ENCODE data around the gene FARP1.
"Not testable (repeated sequence)": the region's sequence is repeated elsewhere in the genome, so short reads cannot be mapped to it uniquely, and the experiment has no call there.

FARP1 gene

GRCh38 chr13:98267080-98267912 is 124.4 kb downstream of the FARP1 start:
- no peak for DNase-seq

- DNase-seq = no peak
Measured at GRCh38 chr13:98269386-98269785, 126.5 kb downstream of the FARP1 start.

DNA sequence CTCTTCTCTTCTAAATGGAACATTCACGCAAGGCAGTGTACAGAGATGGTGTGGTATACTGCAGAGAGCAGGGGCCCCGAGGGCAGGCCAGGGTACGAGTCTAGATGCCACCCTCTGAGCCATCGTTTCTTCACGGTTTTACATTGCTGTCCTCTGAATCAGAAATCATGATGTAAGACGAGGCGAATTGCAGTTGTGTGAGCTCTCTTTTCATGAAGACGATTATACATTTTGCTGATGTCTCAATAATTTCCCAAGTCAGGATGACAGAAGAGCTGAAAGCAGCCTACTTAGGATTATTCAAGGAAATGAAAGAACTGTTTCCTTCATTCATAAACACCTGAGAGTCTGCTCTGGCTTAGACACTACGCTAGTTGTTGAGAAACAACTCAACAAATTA is 127.9 kb downstream of the FARP1 start:
- no peak for DNase-seq

- DNase-seq = not testable (repeated sequence)
Measured at GRCh38 chr13:98271646-98272045, 128.8 kb downstream of the FARP1 start.

DNA sequence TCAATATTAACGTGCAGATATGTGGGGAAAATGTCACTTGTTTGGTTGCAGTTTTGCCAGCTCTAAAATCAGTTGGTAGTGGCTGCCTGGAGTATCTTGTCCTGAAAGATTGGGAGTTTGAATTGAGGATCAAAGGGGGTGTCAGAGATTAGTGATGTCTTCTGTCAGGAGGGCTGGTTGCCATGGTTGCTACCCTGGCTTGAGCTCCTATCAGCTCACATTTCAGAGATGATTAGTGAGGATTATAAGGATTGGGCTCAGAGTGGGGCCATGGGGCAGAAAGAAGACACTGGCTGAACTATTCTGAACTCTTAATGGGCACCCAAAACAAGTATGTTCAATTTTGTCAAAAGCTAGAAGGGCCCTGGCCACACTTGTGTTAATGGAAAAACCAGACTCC is 129.7 kb downstream of the FARP1 start:
- DNase-seq = no peak

- DNase-seq = no peak
Measured at GRCh38 chr13:98273067-98273823, 130.4 kb downstream of the FARP1 start.

GRCh38 chr13:98273824-98274742 is 131.2 kb downstream of the FARP1 start:
- DNase-seq = no peak

- DNase-seq = no peak
Measured at GRCh38 chr13:98274921-98275487, 132.1 kb downstream of the FARP1 start.

- no peak for DNase-seq
Measured at GRCh38 chr13:98275681-98276171, 132.8 kb downstream of the FARP1 start.

DNA sequence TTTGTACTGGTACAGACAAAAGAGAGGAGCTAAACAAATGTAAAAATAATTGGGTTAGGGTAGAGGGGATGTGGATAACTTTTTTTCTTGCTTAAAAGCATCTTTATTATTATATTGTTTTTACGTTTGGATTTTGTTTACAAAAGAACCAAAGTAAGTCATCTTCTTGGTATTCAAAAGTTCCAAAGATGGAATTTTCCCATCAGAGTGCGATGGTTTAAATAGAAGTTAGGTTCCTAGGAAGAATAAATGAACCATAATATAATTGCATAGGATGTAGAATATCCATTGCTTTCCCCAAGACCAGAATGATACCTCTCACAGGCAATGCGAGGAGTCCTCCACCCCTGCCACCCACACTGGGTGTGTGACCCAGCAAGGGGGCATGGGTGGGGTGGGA is 133.6 kb downstream of the FARP1 start:
- no peak for DNase-seq

DNA sequence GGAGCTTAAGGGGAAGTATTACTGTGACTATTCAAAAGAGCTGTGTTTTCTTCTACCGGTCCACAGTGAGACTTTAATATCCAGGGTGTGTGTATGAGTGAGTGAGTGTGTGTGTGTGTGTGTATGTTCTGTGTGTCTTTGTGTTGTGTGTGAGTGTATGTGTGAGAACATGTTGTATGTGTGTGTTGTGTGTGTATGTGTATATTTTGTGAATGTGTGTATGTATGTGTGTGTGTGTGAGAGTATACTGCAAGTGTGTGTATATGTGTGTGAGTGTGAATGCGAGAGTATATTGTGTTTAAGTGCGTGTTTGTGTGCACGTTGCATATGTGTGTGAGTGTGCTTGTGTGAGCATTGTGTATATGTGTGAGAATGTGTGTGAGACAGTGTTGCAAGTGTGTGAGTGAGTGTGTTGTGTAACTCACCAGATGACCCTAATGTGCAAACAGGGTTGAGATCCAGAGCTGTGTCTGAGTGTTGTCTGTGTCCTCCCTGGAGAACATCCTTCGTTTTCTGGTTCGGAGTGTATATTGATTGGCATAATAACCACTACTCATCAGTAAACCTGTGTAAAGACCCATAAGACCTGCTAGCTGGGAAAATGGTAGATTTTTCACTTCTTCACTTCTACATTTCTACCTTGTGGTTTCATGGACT is 135.3 kb downstream of the FARP1 start:
- no peak for DNase-seq

GRCh38 chr13:98279473-98280175 is 136.7 kb downstream of the FARP1 start:
- DNase-seq = no peak

DNA sequence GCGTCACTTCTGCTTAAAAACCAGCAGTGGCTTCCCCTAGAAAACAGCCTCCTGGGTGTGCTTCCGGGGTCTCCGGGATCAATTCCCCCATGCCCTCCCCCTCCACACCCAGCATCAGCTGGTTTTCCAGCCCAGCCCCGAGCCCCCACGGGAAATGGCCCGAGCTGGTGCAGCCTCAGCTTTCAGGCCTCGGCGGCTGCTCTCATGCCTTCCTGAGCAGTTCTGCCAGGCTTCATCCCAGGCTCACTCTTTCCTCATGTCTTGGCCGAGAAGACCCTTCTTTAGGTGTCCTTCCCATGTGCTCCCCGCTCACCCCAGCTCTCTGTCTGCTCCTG is 137.2 kb downstream of the FARP1 start:
- DNase-seq = no peak

- DNase-seq = peak; percentile 75
Measured at GRCh38 chr13:98284679-98285078, 141.8 kb downstream of the FARP1 start.

- peak; percentile 99 for DNase-seq
Measured at GRCh38 chr13:98285317-98285716, 142.4 kb downstream of the FARP1 start.

- DNase-seq = peak; percentile 28
Measured at GRCh38 chr13:98285852-98286594, 143.1 kb downstream of the FARP1 start.

GRCh38 chr13:98286799-98287198 is 143.9 kb downstream of the FARP1 start:
- DNase-seq = no peak

DNA sequence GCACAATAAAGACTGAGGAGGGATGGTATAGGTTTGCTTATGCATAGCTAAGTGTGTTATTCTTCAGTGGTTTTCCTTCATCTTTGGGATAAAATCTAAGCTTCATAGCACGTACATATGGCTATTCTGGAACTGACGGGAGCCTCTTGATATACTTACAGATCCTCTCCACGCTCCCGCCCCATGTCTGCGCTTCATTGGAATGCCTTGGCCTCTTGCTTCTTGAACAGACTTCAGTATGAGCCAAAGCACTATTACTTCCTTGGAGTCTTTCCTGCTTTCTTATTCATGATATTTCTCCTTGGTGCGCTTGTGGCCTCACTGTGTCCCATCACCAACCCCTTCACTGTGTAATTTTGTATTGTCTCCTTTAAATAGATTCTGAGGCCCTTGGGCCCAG is 145.3 kb downstream of the FARP1 start:
- DNase-seq = no peak

- DNase-seq = no peak
Measured at GRCh38 chr13:98289339-98289945, 146.5 kb downstream of the FARP1 start.

DNA sequence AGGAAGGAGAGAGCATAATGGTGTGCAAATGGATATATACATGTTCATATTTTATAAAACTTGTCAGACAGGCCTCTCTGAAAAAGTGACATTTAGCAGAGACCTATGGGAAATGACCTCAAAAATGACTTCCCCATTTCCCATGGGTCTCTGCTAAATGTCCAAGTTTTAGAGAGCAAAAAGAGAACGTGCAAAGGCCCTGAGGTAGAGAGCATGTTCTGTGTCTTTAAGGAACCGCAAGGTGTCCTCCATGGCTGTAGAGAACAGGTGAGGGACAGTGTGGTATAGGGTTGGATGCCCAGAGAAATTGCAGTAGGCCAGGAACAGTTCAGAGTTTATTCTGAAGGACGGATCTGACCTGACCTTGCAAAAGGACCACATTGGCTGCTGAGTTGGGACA is 147.4 kb downstream of the FARP1 start:
- no peak for DNase-seq
